ENCODE measurements around the gene KCTD15. TPM values are rescaled to one million over a fixed set of nuclear protein-coding genes. Genes with fewer than 3 reads are reported as not detected.
A peak's percentile ranks its signal among the peaks of the same experiment; 100 is the strongest.

KCTD15 gene
- total RNA-seq, 4 donors from 2014 or later, result 28.4 to 97.1 (median 50.3) TPM

DNA sequence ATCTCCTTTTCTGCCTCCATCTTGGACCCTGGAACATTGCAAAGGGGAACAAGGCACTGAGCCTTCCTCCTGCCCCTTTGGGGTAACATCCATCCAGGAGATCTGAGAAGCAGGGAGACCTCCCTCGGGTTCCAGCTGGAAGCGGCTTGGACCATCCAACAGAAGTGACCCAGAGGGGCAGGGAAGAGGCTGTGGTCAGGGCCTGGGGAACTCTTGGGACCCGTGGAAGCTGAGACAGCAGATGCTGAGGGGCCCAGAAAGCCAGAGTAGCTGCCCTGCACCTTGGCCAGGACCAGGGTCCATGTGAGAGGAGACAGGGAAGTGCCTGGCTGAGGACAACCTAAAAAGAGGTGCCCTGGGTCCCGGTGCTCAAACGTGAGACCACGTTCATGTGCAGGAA is 21.9 kb upstream of the KCTD15 start:
- Histone ChIP-seq H3K4me1 (peaks cover 3 to 7% of the 10 kb centered on the region in 2 donors), H3K27me3 (no peaks in the 10 kb centered on the region), H3K9me3 (no peaks in the 10 kb centered on the region), H3K27ac (no peak overlapping the region), H3K4me3 (replicated peaks in 1 of 3) (no peak overlapping the region), H3K36me3 (no peaks in the 10 kb centered on the region)
- WGBS, 2 donors, result 80 to 81% methylated on average over 4 to 6 of the region's 6 CpGs
- no peak for TF ChIP-seq POLR2A (IDR thresholded peaks at IDR 0.05)
- intact Hi-C loops (cut with DNase I), result loop anchor here (5.0 to 10.0 kb wide), 5 partner anchors 223 to 532 kb away; no protein-coding TSS in a partner anchor
- DNase-seq, result no peak

DNA sequence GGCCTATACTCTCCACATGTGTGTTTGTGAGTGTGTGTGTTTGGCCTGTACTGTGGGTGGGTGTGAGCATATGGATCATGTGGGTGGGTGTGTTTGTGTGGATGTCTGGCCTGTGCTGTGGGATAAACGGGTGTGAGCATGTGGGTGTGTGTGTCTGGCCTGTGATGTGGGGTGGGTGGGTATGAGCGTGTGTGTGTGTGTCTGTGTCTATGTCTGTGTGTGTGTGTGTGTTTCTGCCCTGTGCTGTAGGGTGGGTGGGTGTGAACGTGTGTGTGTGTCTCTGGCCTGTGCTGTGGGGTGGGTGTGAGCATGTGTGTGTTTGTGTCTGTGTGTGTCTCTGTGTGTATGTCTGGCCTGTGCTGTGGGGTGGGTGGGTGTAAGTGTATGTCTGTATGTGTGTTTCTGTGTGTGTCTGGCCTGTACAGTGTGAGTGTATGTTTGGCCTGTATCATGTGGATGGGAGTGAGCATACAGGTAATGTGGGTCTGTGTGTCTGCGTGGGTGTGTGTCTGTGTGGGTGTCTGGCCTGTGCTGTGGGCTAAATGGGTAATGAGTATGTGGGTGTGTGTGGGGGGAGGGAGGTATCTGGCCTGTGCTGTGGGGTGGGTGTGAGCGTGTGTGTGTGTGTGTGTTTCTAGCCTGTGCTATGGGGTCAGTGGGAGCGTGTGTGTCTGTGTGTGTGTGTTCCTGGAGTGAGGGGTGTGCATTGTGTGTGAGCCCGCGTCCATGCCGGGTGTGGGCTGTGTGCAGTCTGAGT is 20.8 kb upstream of the KCTD15 start:
- Histone ChIP-seq H3K27me3 (no peaks in the 10 kb centered on the region), H3K9me3 (no peaks in the 10 kb centered on the region), H3K4me3 (replicated peaks in 1 of 3) (no peak overlapping the region), H3K36me3 (no peaks in the 10 kb centered on the region), H3K27ac (no peak overlapping the region), H3K4me1 (peaks cover 3 to 7% of the 10 kb centered on the region in 2 donors)
- TF ChIP-seq POLR2A (IDR thresholded peaks at IDR 0.05), result no peak
- TF ChIP-seq, protein P1, sequence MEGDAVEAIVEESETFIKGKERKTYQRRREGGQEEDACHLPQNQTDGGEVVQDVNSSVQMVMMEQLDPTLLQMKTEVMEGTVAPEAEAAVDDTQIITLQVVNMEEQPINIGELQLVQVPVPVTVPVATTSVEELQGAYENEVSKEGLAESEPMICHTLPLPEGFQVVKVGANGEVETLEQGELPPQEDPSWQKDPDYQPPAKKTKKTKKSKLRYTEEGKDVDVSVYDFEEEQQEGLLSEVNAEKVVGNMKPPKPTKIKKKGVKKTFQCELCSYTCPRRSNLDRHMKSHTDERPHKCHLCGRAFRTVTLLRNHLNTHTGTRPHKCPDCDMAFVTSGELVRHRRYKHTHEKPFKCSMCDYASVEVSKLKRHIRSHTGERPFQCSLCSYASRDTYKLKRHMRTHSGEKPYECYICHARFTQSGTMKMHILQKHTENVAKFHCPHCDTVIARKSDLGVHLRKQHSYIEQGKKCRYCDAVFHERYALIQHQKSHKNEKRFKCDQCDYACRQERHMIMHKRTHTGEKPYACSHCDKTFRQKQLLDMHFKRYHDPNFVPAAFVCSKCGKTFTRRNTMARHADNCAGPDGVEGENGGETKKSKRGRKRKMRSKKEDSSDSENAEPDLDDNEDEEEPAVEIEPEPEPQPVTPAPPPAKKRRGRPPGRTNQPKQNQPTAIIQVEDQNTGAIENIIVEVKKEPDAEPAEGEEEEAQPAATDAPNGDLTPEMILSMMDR (IDR thresholded peaks at IDR 0.05), result no peak
- WGBS, 2 donors, result 79 to 86% methylated on average over 8 to 9 of the region's 9 CpGs
- no peak for DNase-seq
- intact Hi-C loops (cut with DNase I), result loop anchor here (5.0 to 10.0 kb wide), 3 partner anchors 221 to 369 kb away; no protein-coding TSS in a partner anchor

DNA sequence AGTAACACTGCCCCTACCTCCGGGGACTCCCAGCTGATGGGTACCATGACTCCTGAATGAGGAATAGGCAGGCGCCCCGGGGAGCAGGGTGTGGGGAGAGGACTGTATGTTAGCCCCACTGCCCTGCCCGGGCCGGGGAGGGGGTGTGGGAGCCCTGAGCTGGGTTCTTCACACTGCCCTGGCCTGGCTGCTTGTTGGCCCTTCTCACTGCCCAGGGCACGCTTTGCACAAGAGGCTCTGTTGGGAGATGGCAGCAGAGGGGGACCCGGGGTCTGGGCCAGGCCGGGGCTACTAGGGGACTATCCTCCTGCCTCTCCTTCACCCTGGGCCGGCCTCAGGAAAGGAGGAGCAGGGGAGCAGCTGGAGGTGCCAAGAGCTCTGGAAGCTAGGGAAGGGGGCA is 19.3 kb upstream of the KCTD15 start:
- WGBS, 2 donors, result 81% methylated on average over 7 to 8 of the region's 9 CpGs

DNA sequence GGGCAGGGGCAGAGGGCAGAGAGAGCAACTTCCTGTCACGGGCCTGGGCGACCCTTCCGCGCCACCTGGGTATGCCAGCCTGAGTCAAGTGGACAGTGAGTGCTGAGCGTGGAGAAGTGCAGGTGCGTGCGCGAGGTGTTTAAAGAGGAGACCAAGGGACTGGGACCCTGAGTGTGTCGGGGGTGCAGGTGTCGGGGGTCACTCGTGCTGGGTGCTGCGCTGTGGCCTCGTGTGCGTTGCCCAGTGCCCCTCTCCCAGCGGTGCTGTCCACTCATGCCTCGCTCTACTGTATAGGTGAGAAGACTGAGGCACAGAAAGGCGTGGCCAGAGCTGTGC is 18.9 kb upstream of the KCTD15 start:
- WGBS, 2 donors, result 12 to 29% methylated on average over 14 to 16 of the region's 17 CpGs
- no peak for TF ChIP-seq POLR2A (IDR thresholded peaks at IDR 0.05)
- TF ChIP-seq, protein P1 (IDR thresholded peaks at IDR 0.05), result no peak
- intact Hi-C loops (cut with DNase I), result loop anchor here (5.0 to 10.0 kb wide), 3 partner anchors 220 to 367 kb away; no protein-coding TSS in a partner anchor
- H3K27me3 ChIP-seq, result no peaks in the 10 kb centered on the region
- DNase-seq, result no peak
- H3K9me3 ChIP-seq, result no peaks in the 10 kb centered on the region
- H3K36me3 ChIP-seq, result no peaks in the 10 kb centered on the region
- peaks cover 3 to 7% of the 10 kb centered on the region in 2 donors for H3K4me1 ChIP-seq
- no peak overlapping the region for H3K4me3 ChIP-seq (replicated peaks in 1 of 3)
- no peak overlapping the region for H3K27ac ChIP-seq

More for the DNA sequence above, 19.3 kb upstream of the KCTD15 start:
- H3K36me3 ChIP-seq, result no peaks in the 10 kb centered on the region
- peaks cover 3 to 7% of the 10 kb centered on the region in 2 donors for H3K4me1 ChIP-seq
- intact Hi-C loops (cut with DNase I), result loop anchor here (5.0 to 10.0 kb wide), 3 partner anchors 220 to 367 kb away; no protein-coding TSS in a partner anchor
- H3K4me3 ChIP-seq (replicated peaks in 1 of 3), result no peak overlapping the region
- H3K9me3 ChIP-seq, result no peaks in the 10 kb centered on the region
- DNase-seq, result no peak
- H3K27ac ChIP-seq, result no peak overlapping the region
- no peaks in the 10 kb centered on the region for H3K27me3 ChIP-seq
- no peak for TF ChIP-seq POLR2A (IDR thresholded peaks at IDR 0.05)
- TF ChIP-seq, protein P1 (IDR thresholded peaks at IDR 0.05), result no peak

DNA sequence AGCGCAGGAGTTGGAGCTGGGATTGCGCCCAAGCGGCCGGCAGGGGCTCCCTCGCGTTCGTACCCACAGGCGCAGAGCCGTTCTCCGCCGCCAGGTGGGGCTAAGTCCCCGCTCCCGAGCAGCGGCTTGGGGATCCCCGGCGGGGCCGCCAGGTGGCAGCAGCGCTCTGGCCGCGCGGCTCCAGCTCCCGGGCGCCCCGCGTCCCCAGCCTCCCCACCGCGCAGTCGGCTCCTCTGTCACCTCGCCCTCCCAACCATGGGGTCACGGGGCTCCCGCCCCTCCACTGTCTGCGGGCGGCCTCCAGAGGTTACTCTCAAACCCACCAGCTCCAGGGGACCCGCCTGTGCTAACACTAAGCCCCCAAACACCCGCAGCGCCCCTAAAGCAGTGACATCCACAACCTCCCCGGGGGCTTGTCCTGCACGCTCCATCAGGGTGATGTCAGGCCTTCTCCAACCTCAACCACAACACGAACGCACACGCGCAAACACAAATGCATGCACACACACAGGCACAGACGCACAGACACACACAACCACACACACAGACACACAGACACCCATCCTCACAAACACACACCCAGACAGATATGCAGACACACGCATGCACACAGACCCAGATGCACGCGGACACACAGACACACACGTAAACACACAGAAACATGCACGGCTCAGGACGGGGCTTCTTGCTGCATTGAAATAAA is 18.4 kb upstream of the KCTD15 start:
- no peaks in the 10 kb centered on the region for H3K27me3 ChIP-seq
- 22 to 58% methylated on average over 11 to 34 of the region's 49 CpGs for WGBS, 2 donors
- TF ChIP-seq POLR2A (IDR thresholded peaks at IDR 0.05), result no peak
- TF ChIP-seq, protein P1 (IDR thresholded peaks at IDR 0.05), result peak; percentile 99 to 100 (median 100)
- peak; percentile 75 to 79 for DNase-seq
- H3K27ac ChIP-seq, result no peak overlapping the region
- no peaks in the 10 kb centered on the region for H3K9me3 ChIP-seq
- H3K4me1 ChIP-seq, result peaks cover 3 to 7% of the 10 kb centered on the region in 2 donors
- H3K36me3 ChIP-seq, result no peaks in the 10 kb centered on the region
- intact Hi-C loops (cut with DNase I), result loop anchor here (5.0 to 10.0 kb wide), 3 partner anchors 219 to 367 kb away; no protein-coding TSS in a partner anchor
- H3K4me3 ChIP-seq (replicated peaks in 1 of 3), result no peak overlapping the region

Measured in thyroid gland (tissue), 4 donors.